ENCODE data around the gene GNG2. TPM values are rescaled to one million over a fixed set of nuclear protein-coding genes. Genes with fewer than 3 reads are reported as not detected.

The GNG2 gene
- total RNA-seq, 6 experiments from 2014 or later = 2.4 to 6.0 (median 2.8) TPM

- Mint-ChIP-seq H3K4me3 (peak overlapping the region; percentile 33; the same call in 1 of the 2 replicates), H3K36me3 (ENCODE audit: low read depth) (peaks cover 35% of the 10 kb centered on the region; the same call in 1 of the 2 replicates), H3K27me3 (ENCODE audit: insufficient read depth) (no peaks in the 10 kb centered on the region; the same call in 1 of the 2 replicates), H3K9me3 (no peaks in the 10 kb centered on the region), H3K27ac (peak overlapping the region; percentile 80; the same call in 1 of the 2 replicates), H3K4me1 (ENCODE audit: low read depth) (peaks cover 54% of the 10 kb centered on the region)
- no peak for TF ChIP-seq CTCF (IDR thresholded peaks at IDR 0.05)
- DNase-seq = no peak
Measured at GRCh38 chr14:51998348-51998747, 137.9 kb downstream of the GNG2 start.

DNA sequence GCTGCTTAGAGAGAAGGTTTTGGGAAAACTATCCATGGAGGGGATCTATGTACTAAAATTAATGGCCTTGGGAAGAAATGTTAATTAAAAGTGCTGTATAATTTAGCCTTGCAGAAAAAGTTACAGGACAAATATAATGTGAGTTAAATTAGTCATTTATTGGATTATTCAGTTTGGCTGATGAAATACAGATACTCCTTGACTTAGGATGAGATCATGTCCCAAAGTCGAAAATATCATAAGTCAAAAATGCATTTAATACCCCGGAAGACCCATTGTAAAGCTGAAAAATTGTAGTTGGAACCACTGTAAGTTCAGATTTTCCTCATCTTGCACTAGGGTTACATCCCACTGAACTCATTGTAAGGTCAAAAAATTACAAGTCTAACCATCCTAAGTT is 138.7 kb downstream of the GNG2 start:
- Mint-ChIP-seq H3K27me3 (ENCODE audit: insufficient read depth) (no peaks in the 10 kb centered on the region; the same call in 1 of the 2 replicates), H3K27ac (peak overlapping the region; percentile 80), H3K4me3 (peak overlapping the region; percentile 33), H3K9me3 (no peaks in the 10 kb centered on the region), H3K4me1 (ENCODE audit: low read depth) (peaks cover 54% of the 10 kb centered on the region), H3K36me3 (ENCODE audit: low read depth) (peaks cover 36% of the 10 kb centered on the region; the same call in 1 of the 2 replicates)
- no peak for TF ChIP-seq CTCF (IDR thresholded peaks at IDR 0.05)
- DNase-seq = no peak

DNA sequence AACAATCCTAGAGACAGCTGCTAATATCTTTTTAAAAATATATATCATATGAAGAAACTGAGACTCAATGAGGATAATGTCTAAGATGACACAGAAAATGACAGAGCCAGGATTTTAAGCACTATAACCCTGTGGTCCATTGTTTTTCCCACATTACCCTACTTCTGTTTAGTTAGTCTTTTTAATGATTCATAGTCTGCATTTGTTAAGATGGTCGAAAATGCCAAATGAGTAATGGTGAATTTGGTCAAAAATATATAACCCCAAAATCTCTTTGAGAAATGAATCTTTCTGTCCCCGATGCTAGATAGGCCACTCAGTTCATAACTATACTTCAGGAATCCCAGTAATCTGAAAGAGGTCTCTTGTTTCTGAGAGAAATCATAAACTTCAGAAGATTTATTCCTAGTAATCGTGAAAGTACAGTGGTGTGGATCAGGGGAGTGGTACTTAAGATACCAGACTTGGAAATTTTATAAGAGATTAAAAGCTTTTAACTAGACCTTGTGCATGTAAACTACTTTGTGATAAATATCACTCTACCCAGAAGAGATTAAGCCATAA is 139.7 kb downstream of the GNG2 start:
- Mint-ChIP-seq H3K4me3 (peak overlapping the region; percentile 41; the same call in 1 of the 2 replicates), H3K27ac (peak overlapping the region; percentile 80), H3K4me1 (ENCODE audit: low read depth) (peaks cover 54% of the 10 kb centered on the region), H3K27me3 (ENCODE audit: insufficient read depth) (no peaks in the 10 kb centered on the region; the same call in 1 of the 2 replicates), H3K9me3 (no peaks in the 10 kb centered on the region), H3K36me3 (ENCODE audit: low read depth) (peaks cover 36% of the 10 kb centered on the region; the same call in 1 of the 2 replicates)
- no peak for TF ChIP-seq CTCF (IDR thresholded peaks at IDR 0.05)
- DNase-seq = peak; percentile 30

DNA sequence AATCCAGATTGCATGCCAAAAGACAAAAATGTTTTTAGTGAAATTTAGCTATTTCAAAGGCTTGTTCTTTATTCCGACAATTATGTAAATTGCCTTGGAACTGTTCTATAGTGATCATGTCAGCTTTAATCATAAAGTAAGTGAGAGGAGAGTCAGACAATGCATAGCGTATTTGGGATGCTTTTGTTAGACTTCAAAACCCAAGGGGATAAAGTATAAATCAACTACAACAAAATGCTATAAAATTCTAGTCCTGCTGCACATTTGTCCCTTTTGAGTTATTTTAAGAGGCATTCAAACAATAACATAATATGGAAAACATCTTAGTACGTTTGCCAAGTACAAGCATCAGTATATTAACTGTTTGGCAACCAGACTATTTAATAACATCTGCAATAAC is 140.3 kb downstream of the GNG2 start:
- Mint-ChIP-seq H3K27ac (peak overlapping the region; percentile 80), H3K27me3 (ENCODE audit: insufficient read depth) (no peaks in the 10 kb centered on the region; the same call in 1 of the 2 replicates), H3K9me3 (no peaks in the 10 kb centered on the region), H3K36me3 (ENCODE audit: low read depth) (peaks cover 35% of the 10 kb centered on the region; the same call in 1 of the 2 replicates), H3K4me3 (no peak overlapping the region), H3K4me1 (ENCODE audit: low read depth) (peaks cover 54% of the 10 kb centered on the region)
- no peak for TF ChIP-seq CTCF (IDR thresholded peaks at IDR 0.05)
- DNase-seq = no peak

DNA sequence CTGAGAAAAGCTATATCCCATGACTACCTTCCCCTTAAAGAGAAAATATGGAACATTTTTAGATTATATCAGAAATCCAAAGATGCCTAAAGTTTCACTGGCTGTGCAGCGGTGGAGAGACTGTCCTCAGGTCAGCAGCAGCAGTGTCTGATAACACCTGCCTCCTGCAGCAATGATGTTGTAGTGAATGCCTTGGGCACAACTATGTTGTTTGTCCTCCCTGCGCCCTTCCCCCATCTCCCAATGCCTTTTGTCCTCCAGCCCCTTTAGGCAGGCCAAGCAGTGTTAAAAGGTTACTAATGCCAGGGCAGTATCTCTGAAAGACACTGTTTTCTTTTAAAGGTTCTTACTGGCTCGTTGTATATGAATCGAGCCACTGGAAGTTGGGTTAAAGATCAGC is 142.1 kb downstream of the GNG2 start:
- Mint-ChIP-seq H3K4me3 (no peak overlapping the region), H3K36me3 (ENCODE audit: low read depth) (peaks cover 46% of the 10 kb centered on the region), H3K27me3 (ENCODE audit: insufficient read depth) (no peaks in the 10 kb centered on the region; the same call in 1 of the 2 replicates), H3K4me1 (ENCODE audit: low read depth) (peaks cover 46% of the 10 kb centered on the region), H3K27ac (no peak overlapping the region), H3K9me3 (no peaks in the 10 kb centered on the region)
- no peak for DNase-seq
- TF ChIP-seq CTCF (IDR thresholded peaks at IDR 0.05) = no peak

All from HFFc6 (cell line).